ENCODE results near the gene GRIA1. TPM values are rescaled to one million over a fixed set of nuclear protein-coding genes. Genes with fewer than 3 reads are reported as not detected.

The GRIA1 gene
- total and polyA plus RNA-seq, 2 donors (not counting 1 experiment from before 2014, with no cell fraction given) = not detected

- H3K27me3 Mint-ChIP-seq = no peaks in the 10 kb centered on the region
- no peak overlapping the region for H3K4me3 Mint-ChIP-seq
- DNase-seq (no peak), ATAC-seq (ENCODE audit: low read depth) (no peak)
- no peak overlapping the region for H2AFZ ChIP-seq (ENCODE audit: insufficient read depth, low read depth, low read length, poor library complexity, severe bottlenecking)
- WGBS (ENCODE audit: insufficient coverage) = no CpG with 5 or more reads among the region's 3 CpGs
- no peak for TF ChIP-seq EZH2 (IDR thresholded peaks at IDR 0.05; ENCODE audit: borderline replicate concordance, insufficient read depth, low read depth, low read length, poor library complexity, severe bottlenecking)
- TF ChIP-seq CTCF (IDR thresholded peaks at IDR 0.05) = no peak
- CTCF ChIA-PET = no interaction called here
- no peaks in the 10 kb centered on the region for H3K27me3 ChIP-seq (replicated peaks in 1 of 4; ENCODE audit: control extremely low read depth in 1 of 4, control insufficient read depth in 3 of 4, insufficient read depth in 4 of 4, low read length in 3 of 4)
- POLR2A ChIA-PET = no interaction called here
- no peaks in the 10 kb centered on the region for H3K4me1 Mint-ChIP-seq
- H4K20me1 ChIP-seq (ENCODE audit: control insufficient read depth, insufficient read depth, low read length, poor library complexity, severe bottlenecking) = no peaks in the 10 kb centered on the region
- intact Hi-C loops (cut with micrococcal nuclease) = no loop called here
- H3K9ac ChIP-seq (ENCODE audit: low read length) = no peak overlapping the region
- H3K9me3 ChIP-seq (ENCODE audit: control extremely low read depth in 1 of 3, control insufficient read depth in 2 of 3, insufficient read depth in 1 of 3, low read length in 2 of 3) = no peaks in the 10 kb centered on the region
- no peak overlapping the region for H3K27ac Mint-ChIP-seq
- no peak overlapping the region for H3K4me2 ChIP-seq (replicated peaks; ENCODE audit: low read depth, low read length, poor library complexity, severe bottlenecking)
- H3K79me2 ChIP-seq (ENCODE audit: control insufficient read depth, insufficient read depth, low read length) = no peaks in the 10 kb centered on the region
- H3K9me3 Mint-ChIP-seq (ENCODE audit: insufficient read depth) = no peaks in the 10 kb centered on the region
- H3K4me1 ChIP-seq (ENCODE audit: control insufficient read depth in 2 of 2, insufficient read depth in 2 of 2, low read length in 2 of 2) = no peaks in the 10 kb centered on the region
- no peaks in the 10 kb centered on the region for H3K36me3 ChIP-seq (replicated peaks in 1 of 2; ENCODE audit: control extremely low read depth in 1 of 2, control insufficient read depth in 1 of 2, extremely low read depth in 1 of 2, insufficient read depth in 2 of 2, low read length in 1 of 2)
- no peak overlapping the region for H3K4me3 ChIP-seq (ENCODE audit: control extremely low read depth in 1 of 5, extremely low read depth in 1 of 5, insufficient read depth in 1 of 5, low read depth in 2 of 5, low read length in 4 of 5)
- no peak overlapping the region for H3K27ac ChIP-seq (ENCODE audit: low read length in 2 of 2)
Observed at GRCh38 chr5:153654504-153655200, 164.2 kb downstream of the GRIA1 start.

- Mint-ChIP-seq H3K4me3 (no peak overlapping the region), H3K9me3 (ENCODE audit: insufficient read depth) (no peaks in the 10 kb centered on the region), H3K27ac (no peak overlapping the region), H3K4me1 (no peaks in the 10 kb centered on the region), H3K27me3 (no peaks in the 10 kb centered on the region)
- H4K20me1 ChIP-seq (ENCODE audit: control insufficient read depth, insufficient read depth, low read length, poor library complexity, severe bottlenecking) = no peaks in the 10 kb centered on the region
- H3K27me3 ChIP-seq (replicated peaks in 1 of 4; ENCODE audit: control extremely low read depth in 1 of 4, control insufficient read depth in 3 of 4, insufficient read depth in 4 of 4, low read length in 3 of 4) = no peaks in the 10 kb centered on the region
- H3K4me2 ChIP-seq (replicated peaks; ENCODE audit: low read depth, low read length, poor library complexity, severe bottlenecking) = no peak overlapping the region
- H3K9me3 ChIP-seq (ENCODE audit: control extremely low read depth in 1 of 3, control insufficient read depth in 2 of 3, insufficient read depth in 1 of 3, low read length in 2 of 3) = no peaks in the 10 kb centered on the region
- no peak for TF ChIP-seq CTCF (IDR thresholded peaks at IDR 0.05)
- TF ChIP-seq EZH2 (IDR thresholded peaks at IDR 0.05; ENCODE audit: borderline replicate concordance, insufficient read depth, low read depth, low read length, poor library complexity, severe bottlenecking) = no peak
- no peaks in the 10 kb centered on the region for H3K79me2 ChIP-seq (ENCODE audit: control insufficient read depth, insufficient read depth, low read length)
- no peak overlapping the region for H3K27ac ChIP-seq (ENCODE audit: low read length in 2 of 2)
- ATAC-seq (ENCODE audit: low read depth) (no peak), DNase-seq (no peak)
- H2AFZ ChIP-seq (ENCODE audit: insufficient read depth, low read depth, low read length, poor library complexity, severe bottlenecking) = no peak overlapping the region
- no peaks in the 10 kb centered on the region for H3K4me1 ChIP-seq (ENCODE audit: control insufficient read depth in 2 of 2, insufficient read depth in 2 of 2, low read length in 2 of 2)
- intact Hi-C loops (cut with micrococcal nuclease) = no loop called here
- ChIA-PET CTCF (no interaction called here), POLR2A (no interaction called here)
- H3K36me3 ChIP-seq (replicated peaks in 1 of 2; ENCODE audit: control extremely low read depth in 1 of 2, control insufficient read depth in 1 of 2, extremely low read depth in 1 of 2, insufficient read depth in 2 of 2, low read length in 1 of 2) = no peaks in the 10 kb centered on the region
- no peak overlapping the region for H3K9ac ChIP-seq (ENCODE audit: low read length)
- no CpG with 5 or more reads among the region's 3 CpGs for WGBS (ENCODE audit: insufficient coverage)
- no peak overlapping the region for H3K4me3 ChIP-seq (ENCODE audit: control extremely low read depth in 1 of 5, extremely low read depth in 1 of 5, insufficient read depth in 1 of 5, low read depth in 2 of 5, low read length in 4 of 5)
Observed at GRCh38 chr5:153655201-153655510, 164.7 kb downstream of the GRIA1 start.

Measured in B cell (primary cell).